IMR-90 (cell line): ENCODE measurements around the gene CRIM1. TPM values are rescaled to one million over a fixed set of nuclear protein-coding genes. Genes with fewer than 3 reads are reported as not detected.

Source experiments
- ATAC-seq: fragments of 200-7000 bp; cut with Tn5 transposase; 2 replicates; pipeline ENCODE4 v1.9.1; 2020; ENCODE audit warnings: low read depth, mild to moderate bottlenecking, moderate library complexity
- BruUV-seq: library from RNA; stranded (reverse); fragments of 400-500 nt; replicated peaks from 2 replicates; lab custom pipeline; 2021; lab: Mats Ljungman, UMichigan
- CTCF ChIA-PET: fragments of 300-600 bp; formaldehyde crosslinking; extraction: SDS; loops from one replicate; lab custom pipeline; 2021; ENCODE audit warnings: antibody characterized with exemption; lab: Yijun Ruan, JAX
- POLR2A ChIA-PET: fragments of 300-600 bp; sonication (Branson Sonifier 250); formaldehyde crosslinking; loops from one replicate; lab custom pipeline; 2022; ENCODE audit warnings: antibody characterized with exemption; ENCODE audit not compliant: unreplicated experiment; lab: Charles Lee
- DNase-seq: peaks from one replicate; pipeline ENCODE4 v3.0.0; 2013
- H2AFZ ChIP-seq: replicated peaks from 2 replicates; pipeline ENCODE3; 2013; ENCODE audit warnings: low read length, mild to moderate bottlenecking; ENCODE audit not compliant: poor library complexity
- H2AK5ac ChIP-seq: 2 replicates; pipeline ENCODE4 v1.6.1; 2013; ENCODE audit warnings: low read depth, low read length, inconsistent platforms
- H2AK9ac ChIP-seq: replicated peaks from 2 replicates; pipeline ENCODE3; 2013; ENCODE audit warnings: mild to moderate bottlenecking, low read depth, low read length, moderate library complexity; ENCODE audit not compliant: poor library complexity
- H2BK120ac ChIP-seq: 2 replicates; pipeline ENCODE4 v1.6.1; 2013; ENCODE audit warnings: low read depth, low read length, inconsistent platforms
- H2BK15ac ChIP-seq: 3 replicates; pipeline ENCODE4 v1.6.1; 2013; ENCODE audit warnings: low read depth, low read length, inconsistent platforms
- H2BK20ac ChIP-seq: 2 replicates; pipeline ENCODE4 v1.6.1; 2013; ENCODE audit warnings: low read depth, mild to moderate bottlenecking, inconsistent platforms, low read length, moderate library complexity
- H2BK5ac ChIP-seq: 2 replicates; pipeline ENCODE4 v1.6.1; 2013; ENCODE audit warnings: mild to moderate bottlenecking, low read depth, low read length, inconsistent platforms; ENCODE audit not compliant: poor library complexity, severe bottlenecking
- H3K14ac ChIP-seq: replicated peaks from 2 replicates; pipeline ENCODE4 v1.6.1; 2013; ENCODE audit warnings: low read depth, low read length, inconsistent platforms
- H3K18ac ChIP-seq: 2 replicates; pipeline ENCODE4 v1.6.1; 2013; ENCODE audit warnings: low read depth, low read length, control low read depth
- H3K23ac ChIP-seq: 2 replicates; pipeline ENCODE4 v1.6.1; 2013; ENCODE audit warnings: low read depth, low read length, inconsistent platforms
- H3K27ac ChIP-seq: 2 replicates; pipeline ENCODE4 v1.5.1; 2013; ENCODE audit warnings: mild to moderate bottlenecking, control low read depth, low read length; ENCODE audit not compliant: insufficient read depth
- H3K27me3 ChIP-seq: 2 replicates; pipeline ENCODE4 v1.6.1; 2013; ENCODE audit warnings: low read length; ENCODE audit not compliant: control insufficient read depth, insufficient read depth
- H3K36me3 ChIP-seq: 2 replicates; pipeline ENCODE4 v1.6.1; 2013; ENCODE audit warnings: low read length, mixed read lengths; ENCODE audit not compliant: control insufficient read depth, insufficient read depth
- H3K4ac ChIP-seq: 2 replicates; pipeline ENCODE4 v1.6.1; 2013; ENCODE audit warnings: low read depth, low read length, inconsistent platforms
- H3K4me1 ChIP-seq: 2 replicates; pipeline ENCODE4 v1.6.1; 2013; ENCODE audit warnings: low read length, mixed read lengths; ENCODE audit not compliant: control insufficient read depth, insufficient read depth
- H3K4me2 ChIP-seq: 2 replicates; pipeline ENCODE4 v1.6.1; 2013; ENCODE audit warnings: low read depth, mild to moderate bottlenecking, control low read depth, low read length, moderate library complexity
- H3K4me3 ChIP-seq: 2 replicates; pipeline ENCODE4 v1.5.1; 2013; ENCODE audit warnings: low read depth, mild to moderate bottlenecking, control low read depth, low read length, moderate library complexity; ENCODE audit not compliant: insufficient read depth
- H3K56ac ChIP-seq: 2 replicates; pipeline ENCODE4 v1.6.1; 2013; ENCODE audit warnings: low read length, inconsistent platforms; ENCODE audit not compliant: insufficient read depth; ENCODE audit errors: extremely low read depth
- H3K79me1 ChIP-seq, 2 experiments: 2 replicates each; pipeline ENCODE4 v1.6.1; 2013; ENCODE audit warnings: low read length in 2 of 2, inconsistent platforms in 1 of 2, low read depth in 1 of 2
- H3K9ac ChIP-seq: 2 replicates; pipeline ENCODE4 v1.6.1; 2013; ENCODE audit warnings: low read depth, low read length, control low read depth
- H3K9me1 ChIP-seq: 2 replicates; pipeline ENCODE4 v1.6.1; 2013; ENCODE audit warnings: low read length, inconsistent platforms; ENCODE audit not compliant: insufficient read depth
- H3K9me3 ChIP-seq: 2 replicates; pipeline ENCODE4 v1.6.1; 2013; ENCODE audit warnings: low read length; ENCODE audit not compliant: control insufficient read depth, insufficient read depth
- H4K20me1 ChIP-seq: 2 replicates; pipeline ENCODE4 v1.6.1; 2013; ENCODE audit warnings: low read length, inconsistent platforms; ENCODE audit not compliant: insufficient read depth
- H4K5ac ChIP-seq: 2 replicates; pipeline ENCODE4 v1.6.1; 2013; ENCODE audit warnings: mild to moderate bottlenecking, low read depth, low read length, control low read depth
- H4K8ac ChIP-seq, 2 experiments: 2 replicates each; pipeline ENCODE4 v1.6.1; 2013; ENCODE audit warnings: low read depth in 2 of 2, low read length in 2 of 2, control low read depth in 1 of 2, inconsistent platforms in 1 of 2
- H4K91ac ChIP-seq: 2 replicates; pipeline ENCODE4 v1.6.1; 2013; ENCODE audit warnings: low read depth, low read length, inconsistent platforms; ENCODE audit not compliant: insufficient read depth
- BHLHE40 ChIP-seq: fragments of 150-350 bp; IDR thresholded peaks from 2 replicates; pipeline ENCODE4 v1.6.1; 2016; ENCODE audit warnings: mild to moderate bottlenecking, low read depth, low read length
- USF2 ChIP-seq: fragments of 150-350 bp; IDR thresholded peaks from 2 replicates; pipeline ENCODE4 v1.6.1; 2017; ENCODE audit warnings: mild to moderate bottlenecking, antibody characterized with exemption, low read length, low read depth
- WGBS, 2 experiments: methylation state at CpG; one replicate each; pipeline versions ENCODE4 v1.1.5 to v1.1.7; 2013; ENCODE audit warnings: missing lambda C conversion rate in 2 of 2; ENCODE audit not compliant: insufficient read length in 1 of 2; ENCODE audit errors: extremely low coverage in 2 of 2; 5-methylcytosine and 5-hydroxymethylcytosine counted together
- dilution Hi-C: fragments of 300-500 bp; cut with HindIII; formaldehyde crosslinking; loops from one replicate; pipeline ENCODE4 v1.14.3; 2018; ENCODE audit warnings: low sequenced_read_pairs; ENCODE audit not compliant: unreplicated experiment
- in situ Hi-C: fragments of 300-500 bp; cut with MboI; formaldehyde crosslinking; loops from 3 replicates; pipeline ENCODE4 v1.14.3; 2019; ENCODE audit warnings: low sequenced_read_pairs, inconsistent platforms, mixed read lengths
- intact Hi-C: fragments of 100-400 bp; cut with micrococcal nuclease; formaldehyde crosslinking; loops from 2 replicates; pipeline ENCODE4 v1.10.0; 2022
- polyA plus RNA-seq, 3 experiments: library from polyadenylated mRNA; depleted of rRNA; stranded (reverse); fragments of >200 nt; gene quantifications; 2 replicates each; pipeline ENCODE4 v1.2.3, GENCODE V29; 2012; ENCODE audit warnings: low replicate concordance in 1 of 3
- total RNA-seq: library from RNA; depleted of rRNA; stranded (reverse); fragments of >200 nt; gene quantifications from 2 replicates; pipeline ENCODE4 v1.2.3, GENCODE V29; 2012

Gene CRIM1
- total and polyA plus RNA-seq, 2 of the 4 experiments (the other 2 are of a cell fraction): 285 to 490 TPM

GRCh38 chr2:36408198-36408703, 52.7 kb downstream of the CRIM1 start:
- no peak overlapping the region for H3K9ac ChIP-seq

More at GRCh38 chr2:36408198-36408703, 52.7 kb downstream of the CRIM1 start:
- Histone ChIP-seq H4K20me1 (peaks cover 83% of the 10 kb centered on the region), H3K4ac (peak overlapping the region; percentile 46), H3K27ac (peak overlapping the region; percentile 5; the same call in 1 of the 2 replicates), H4K8ac (peak overlapping the region in 1 of 2 experiments; percentile 45; a peak in 2 of 4 replicates), H2BK20ac (no peak overlapping the region), H2AFZ (peak overlapping the region; percentile 6), H2AK5ac (no peak overlapping the region; the same call in 1 of the 2 replicates), H4K91ac (no peak overlapping the region), H2AK9ac (peak overlapping the region; percentile 80), H3K23ac (peak overlapping the region; percentile 22; the same call in 1 of the 2 replicates), H3K9me3 (no peaks in the 10 kb centered on the region), H3K4me3 (no peak overlapping the region), H3K36me3 (peaks cover 4% of the 10 kb centered on the region), H4K5ac (peak overlapping the region; percentile 62), H2BK120ac (no peak overlapping the region), H2BK5ac (peak overlapping the region; percentile 41), H3K9me1 (peaks cover 27% of the 10 kb centered on the region), H3K56ac (no peak overlapping the region), H3K14ac (peak overlapping the region; percentile 22), H3K4me2 (peak overlapping the region; percentile 70; the same call in 1 of the 2 replicates), H3K79me1 (peaks cover 11 to 55% of the 10 kb centered on the region in 2 experiments; a peak in 3 of 4 replicates), H3K4me1 (peaks cover 31% of the 10 kb centered on the region), H3K18ac (no peak overlapping the region), H3K27me3 (no peaks in the 10 kb centered on the region), H2BK15ac (0 out of 3 replicates have a peak overlapping the region, but pooled peaks have one; percentile 47)
- no peak for TF ChIP-seq USF2
- peak; percentile 33; the same call in 1 of the 2 replicates for TF ChIP-seq BHLHE40
- DNase-seq (peak; percentile 85), ATAC-seq (peak; percentile 63)
- WGBS, 2 experiments: 34% methylated on average over 6 of the region's 10 CpGs; no CpG with 5 or more reads in 1 of the 2 experiments
- dilution Hi-C loops: no loop called here
- in situ Hi-C loops: no loop called here
- POLR2A ChIA-PET: interaction anchor here (0.6 kb wide), 1 partner anchor 30 kb away, joined by 3 read pairs; no protein-coding TSS in a partner anchor
- CTCF ChIA-PET: no interaction called here
- no TSS peak for BruUV-seq
- intact Hi-C loops: no loop called here
